ENCODE data around the gene NID2. TPM values are rescaled to one million over a fixed set of nuclear protein-coding genes. Genes with fewer than 3 reads are reported as not detected.

NID2 gene
- total RNA-seq, 1 experiment from 2014 or later: 6.6 TPM

GRCh38 chr14:52081964-52082363, 13.1 kb upstream of the NID2 start:
- H3K4me3 Mint-ChIP-seq: no peak overlapping the region
- no peak overlapping the region for H3K23ac ChIP-seq (ENCODE audit: insufficient read length, low read depth, low read length)
- TF ChIP-seq CTCF (conservative IDR thresholded peaks at IDR 0.05): no peak
- WGBS (ENCODE audit: extremely low coverage, insufficient read length, low lambda C conversion rate): no CpG with 5 or more reads among the region's 3 CpGs
- no peak overlapping the region for H3K27ac Mint-ChIP-seq
- H4K91ac ChIP-seq (ENCODE audit: insufficient read length, low read depth, low read length): no peak overlapping the region
- H2BK20ac ChIP-seq (ENCODE audit: low read depth, low read length, poor library complexity, severe bottlenecking): no peak overlapping the region
- no peaks in the 10 kb centered on the region for H3K23me2 ChIP-seq (ENCODE audit: insufficient read length, low read depth, low read length, poor library complexity, severe bottlenecking)
- H4K8ac ChIP-seq (replicated peaks; ENCODE audit: insufficient read length, low read depth, low read length): no peak overlapping the region
- no peaks in the 10 kb centered on the region for H4K20me1 ChIP-seq (ENCODE audit: control insufficient read depth, insufficient read depth, insufficient read length)
- no peak overlapping the region for H2AFZ ChIP-seq (ENCODE audit: low read length)
- H3K9ac ChIP-seq (ENCODE audit: extremely low read depth, insufficient read length, low read length): no peak overlapping the region
- H3K27me3 Mint-ChIP-seq (ENCODE audit: low read depth): no peaks in the 10 kb centered on the region; the same call in none of the 2 replicates
- H2BK12ac ChIP-seq (ENCODE audit: insufficient read length, low read depth, low read length): no peak overlapping the region
- H3K4ac ChIP-seq (ENCODE audit: low read depth, low read length): no peak overlapping the region
- H3K36me3 Mint-ChIP-seq (ENCODE audit: insufficient read depth in 1 of 3, low read depth in 3 of 3): peaks cover 0 to 2% (median 0%) of the 10 kb centered on the region in 3 experiments; a peak in 1 of 7 replicates
- no peak overlapping the region for H4K5ac ChIP-seq (ENCODE audit: insufficient read length, low read depth, low read length)
- no peak overlapping the region for H2BK15ac ChIP-seq (ENCODE audit: low read depth, low read length)
- H3K4me2 ChIP-seq (ENCODE audit: insufficient read depth, insufficient read length, low read length): no peak overlapping the region
- H3K4me1 Mint-ChIP-seq: 0 out of 4 replicates have a peak, but pooled peaks cover 0 to 5% of the 10 kb centered on the region in 2 experiments
- H2BK120ac ChIP-seq (ENCODE audit: low read depth, low read length, poor library complexity, severe bottlenecking): no peak overlapping the region
- H3K27me3 ChIP-seq (ENCODE audit: insufficient read depth, low read length): no peaks in the 10 kb centered on the region
- H3K9me3 Mint-ChIP-seq: peaks cover 5 to 7% of the 10 kb centered on the region in 2 experiments; a peak in 2 of 5 replicates
- no peak overlapping the region for H2AK5ac ChIP-seq (ENCODE audit: insufficient read length, low read length)
- H2BK5ac ChIP-seq (ENCODE audit: insufficient read length, low read length): no peak overlapping the region
- no peak overlapping the region for H3T11ph ChIP-seq (ENCODE audit: low read length)
- no peaks in the 10 kb centered on the region for H3K79me1 ChIP-seq (ENCODE audit: insufficient read depth, low read depth, low read length, poor library complexity, severe bottlenecking)
- no peaks in the 10 kb centered on the region for H3K9me3 ChIP-seq (ENCODE audit: control insufficient read depth, low read depth, low read length)
- H3K79me2 ChIP-seq (ENCODE audit: insufficient read depth, low read length): no peaks in the 10 kb centered on the region
- H3K14ac ChIP-seq (ENCODE audit: insufficient read depth, low read length): no peak overlapping the region
- H3K18ac ChIP-seq (ENCODE audit: insufficient read length, low read depth, low read length): no peak overlapping the region
- H3K27ac ChIP-seq (ENCODE audit: insufficient read length, low read depth, low read length): no peak overlapping the region
- H3K56ac ChIP-seq (ENCODE audit: insufficient read length, low read depth, low read length): no peak overlapping the region
- H3K4me1 ChIP-seq (ENCODE audit: insufficient read depth, low read length): no peaks in the 10 kb centered on the region
- DNase-seq: no peak

Data from H9 (cell line).